Pancreas (tissue), 10 donors: ENCODE measurements around the gene GPD1L. TPM values are rescaled to one million over a fixed set of nuclear protein-coding genes. Genes with fewer than 3 reads are reported as not detected.
"Not testable (repeated sequence)": the region's sequence is repeated elsewhere in the genome, so short reads cannot be mapped to it uniquely, and the experiment has no call there.

Source experiments
- ATAC-seq, 4 donors: fragments of 200-7000 bp; cut with Tn5 transposase; one replicate each; pipeline versions ENCODE4 v1.8.0 to v1.9.1; 2020; ENCODE audit warnings: mild to moderate bottlenecking in 4 of 4, moderate library complexity in 4 of 4
- DNase-seq, 6 donors: peaks; one replicate each; pipeline ENCODE4 v3.0.0-alpha.2; 2020
- FAIRE-seq: peaks from 2 replicates; lab custom pipeline; 2012; peaks lifted over from hg19 to GRCh38; lab: Jason Lieb, UNC
- H3K27ac ChIP-seq, 4 donors: fragments of 200-600 bp; sonication (generic); 1 replicate in 3 of 4; 2 replicates in 1 of 4; pipeline versions ENCODE4 v1.5.0 to v1.8.0; 2020
- H3K27me3 ChIP-seq, 4 donors: fragments of 200-600 bp; one replicate each; pipeline ENCODE4 v1.8.0; 2021
- H3K36me3 ChIP-seq, 3 donors: fragments of 200-600 bp; sonication (generic) in 1 of 3; one replicate each; pipeline versions ENCODE4 v1.5.0 to v1.8.0; 2020 to 2021
- H3K4me1 ChIP-seq, 3 donors: fragments of 200-600 bp; one replicate each; pipeline ENCODE4 v1.8.0; 2021
- H3K4me3 ChIP-seq, 4 donors: fragments of 200-600 bp; sonication (generic) in 2 of 4; one replicate each; pipeline versions ENCODE4 v1.5.0 to v1.8.0; 2020 to 2021
- H3K9me3 ChIP-seq, 4 donors: fragments of 200-600 bp; one replicate each; pipeline ENCODE4 v1.8.0; 2021
- CTCF ChIP-seq, 4 donors: fragments of 200-600 bp; sonication (generic) in 3 of 4; IDR thresholded peaks; one replicate each; pipeline versions ENCODE4 v1.5.0 to v1.8.0; 2021; ENCODE audit warnings: antibody characterized with exemption in 4 of 4
- WGBS, 2 donors: extraction: QIAGEN DNeasy Blood & Tissue Kit; methylation state at CpG; one replicate each; pipeline ENCODE4 v1.1.7; 2013; 5-methylcytosine and 5-hydroxymethylcytosine counted together
- intact Hi-C, 3 donors: fragments of 100-400 bp; cut with DNase I; formaldehyde crosslinking; loops; one replicate each; pipeline versions ENCODE4 v1.11.1 to v1.14.2; 2022
- polyA plus RNA-seq, 2 donors: library from polyadenylated mRNA; stranded (reverse); fragments of 200-250 nt; gene quantifications; one replicate each; pipeline ENCODE4 v1.2.3, GENCODE V29; 2013
- total RNA-seq, 6 donors: library from RNA; stranded (reverse); fragmentation: NEBNext Ultra II Directional in 4 of 6; extraction: Animal tissue kit (Norgen Biotek cat#: 25700) in 4 of 6; gene quantifications; one replicate each; pipeline versions ENCODE4 v1.2.1 to v1.2.4, GENCODE V29; 2021 to 2023
- donor health status: healthy with polysubstance abuse.
- donor health status: DM: no; HTN: no; CAD: no; lungs with moderate emphysema.
- donor health status: DM: no; HTN: no; CAD: no.
- donor health status: control.
- donor health status: control.
- donor health status: Bipolar disorder and iron deficiency.
- donor health status: DM: yes; HTN: yes; CAD: no.
- donor health status: DM: no; HTN: no; CAD: no.
- donor health status: DM: no; HTN: no; CAD: no.
- donor health status: DM: yes; HTN: yes; CAD: no.

GPD1L gene
- total and polyA plus RNA-seq, 8 donors = 10.4 to 21.4 (median 15.8) TPM

DNA sequence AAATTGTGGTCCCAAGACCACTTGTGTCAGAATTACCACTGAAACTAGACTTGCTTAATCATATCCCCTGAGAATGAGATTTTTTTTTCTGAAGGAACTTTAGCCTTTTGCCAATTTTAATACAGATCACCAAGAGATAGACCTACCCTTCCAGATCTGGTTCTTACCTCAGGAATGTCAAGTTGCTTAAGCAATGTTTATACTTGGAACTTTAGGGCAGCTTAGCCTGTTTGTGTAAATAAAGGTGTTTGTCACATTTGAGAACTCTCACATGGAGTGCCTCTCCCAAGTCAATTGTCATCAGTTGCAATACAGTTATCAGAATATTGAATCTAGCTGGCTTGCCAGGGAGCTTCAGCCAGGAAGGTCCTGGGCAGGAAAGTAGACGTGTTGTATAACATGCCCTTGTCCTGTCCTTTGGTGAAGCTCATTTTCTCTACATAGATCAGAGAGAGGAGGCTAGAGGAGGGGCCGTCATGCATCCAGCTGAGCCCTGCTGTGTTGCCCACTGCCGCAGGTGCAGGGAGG is 3.9 kb downstream of the GPD1L start:
- intact Hi-C loops = no loop called here
- H3K4me1 ChIP-seq = peaks cover 3 to 24% (median 11%) of the 10 kb centered on the region in 3 donors
- 68 to 70% methylated on average over 3 of the region's 3 CpGs for WGBS, 2 donors

GRCh38 chr3:32111560-32111959 is 5.1 kb downstream of the GPD1L start:
- 76 to 85% methylated on average over 2 of the region's 2 CpGs for WGBS, 2 donors
- FAIRE-seq (no peak), DNase-seq (no peak), ATAC-seq (no peak)
- Histone ChIP-seq H3K4me1 (peaks cover 3 to 24% (median 11%) of the 10 kb centered on the region in 3 donors), H3K9me3 (no peaks in the 10 kb centered on the region), H3K27me3 (no peaks in the 10 kb centered on the region), H3K27ac (no peak overlapping the region), H3K36me3 (no peaks in the 10 kb centered on the region), H3K4me3 (no peak overlapping the region)
- intact Hi-C loops = no loop called here
- no peak for TF ChIP-seq CTCF (IDR thresholded peaks at IDR 0.05)

More for the DNA sequence above, 3.9 kb downstream of the GPD1L start:
- H3K36me3 ChIP-seq = no peaks in the 10 kb centered on the region
- H3K27ac ChIP-seq = no peak overlapping the region
- H3K27me3 ChIP-seq = no peaks in the 10 kb centered on the region
- H3K9me3 ChIP-seq = no peaks in the 10 kb centered on the region
- FAIRE-seq (no peak), DNase-seq (no peak), ATAC-seq (no peak)
- TF ChIP-seq CTCF (IDR thresholded peaks at IDR 0.05) = no peak
- H3K4me3 ChIP-seq = no peak overlapping the region

GRCh38 chr3:32113566-32113965 is 7.1 kb downstream of the GPD1L start:
- Histone ChIP-seq H3K9me3 (no peaks in the 10 kb centered on the region), H3K27me3 (no peaks in the 10 kb centered on the region), H3K4me3 (no peak overlapping the region), H3K36me3 (no peaks in the 10 kb centered on the region), H3K4me1 (peaks cover 8 to 21% (median 11%) of the 10 kb centered on the region in 3 donors), H3K27ac (no peak overlapping the region)
- intact Hi-C loops = no loop called here
- DNase-seq (no peak), ATAC-seq (no peak), FAIRE-seq (no peak)
- no peak for TF ChIP-seq CTCF (IDR thresholded peaks at IDR 0.05)

DNA sequence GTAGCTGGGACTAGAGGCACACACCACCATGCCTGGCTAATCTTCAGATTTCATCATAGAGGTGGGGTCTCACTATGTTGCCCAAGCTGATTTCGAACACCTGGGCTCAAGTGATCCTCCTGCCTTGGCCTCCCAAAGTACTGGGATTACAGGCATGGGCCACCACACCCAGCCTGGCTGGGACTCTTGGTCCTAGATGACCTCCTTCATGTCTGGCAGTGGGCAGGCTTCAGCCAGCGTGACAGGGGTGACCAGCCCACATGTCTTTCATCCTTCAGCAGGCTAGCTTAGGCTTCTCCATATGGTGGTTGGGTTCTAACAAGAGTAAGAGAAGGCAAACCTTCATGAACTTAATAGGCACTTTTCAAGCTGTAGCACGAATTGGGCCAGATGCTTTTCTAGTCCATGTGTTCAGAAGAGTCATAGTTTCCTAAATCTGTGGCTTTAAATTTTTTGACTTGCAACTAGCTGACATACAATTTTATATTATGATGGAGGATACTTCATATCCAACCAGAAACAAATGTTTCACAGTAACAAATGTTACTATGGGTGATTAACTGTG is 7.6 kb downstream of the GPD1L start:
- Histone ChIP-seq H3K27me3 (no peaks in the 10 kb centered on the region), H3K27ac (no peak overlapping the region), H3K4me3 (no peak overlapping the region), H3K36me3 (no peaks in the 10 kb centered on the region), H3K4me1 (peaks cover 8 to 21% (median 11%) of the 10 kb centered on the region in 3 donors), H3K9me3 (no peaks in the 10 kb centered on the region)
- TF ChIP-seq CTCF (IDR thresholded peaks at IDR 0.05) = no peak
- ATAC-seq (no peak), FAIRE-seq (no peak), DNase-seq (no peak)
- intact Hi-C loops = no loop called here
- 97 to 99% methylated on average over 3 of the region's 3 CpGs for WGBS, 2 donors

DNA sequence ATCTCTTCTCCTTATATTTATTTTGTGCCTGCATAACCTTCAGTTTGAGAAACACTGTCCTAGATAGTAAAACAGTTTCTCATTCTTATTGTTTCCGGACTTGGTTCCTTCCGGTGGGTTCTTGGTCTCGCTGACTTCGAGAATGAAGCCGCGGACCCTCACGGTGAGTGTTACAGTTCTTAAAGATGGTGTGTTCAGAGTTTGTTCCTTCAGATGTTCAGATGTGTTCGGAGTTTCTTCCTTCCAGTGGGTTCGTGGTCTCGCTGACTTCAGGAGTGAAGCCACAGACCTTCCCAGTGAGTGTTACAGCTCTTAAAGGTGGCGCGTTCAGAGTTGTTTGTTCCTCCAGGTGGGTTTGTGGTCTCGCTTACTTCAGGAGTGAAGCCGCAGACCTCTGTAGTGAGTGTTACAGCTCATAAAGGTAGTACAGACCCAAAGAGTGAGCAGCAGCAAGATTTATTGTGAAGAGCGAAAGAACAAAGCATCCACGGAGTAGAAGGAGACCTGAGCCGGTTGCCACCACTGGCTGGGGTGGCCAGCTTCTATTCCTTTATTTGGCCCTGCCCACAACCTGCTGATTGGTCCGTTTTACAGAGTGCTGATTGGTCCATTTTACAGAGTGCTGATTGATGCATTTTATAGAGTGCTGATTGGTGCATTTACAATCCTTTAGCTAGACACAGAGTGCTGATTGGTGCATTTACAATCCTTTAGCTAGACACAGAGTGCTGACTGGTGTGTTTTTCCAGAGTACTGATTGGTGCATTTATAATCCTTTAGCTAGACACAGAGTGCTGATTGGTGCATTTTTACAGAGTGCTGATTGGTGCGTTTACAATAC is 8.3 kb downstream of the GPD1L start:
- 92 to 97% methylated on average over 19 of the region's 19 CpGs for WGBS, 2 donors
- DNase-seq, H3K4me3 ChIP-seq, H3K36me3 ChIP-seq, ATAC-seq, H3K9me3 ChIP-seq, FAIRE-seq, intact Hi-C loops, H3K27ac ChIP-seq, H3K27me3 ChIP-seq: not testable (repeated sequence)
- peaks cover 8 to 15% (median 8%) of the 10 kb centered on the region in 3 donors for H3K4me1 ChIP-seq
